ENCODE measurements around the gene FGF7.

FGF7 gene

DNA sequence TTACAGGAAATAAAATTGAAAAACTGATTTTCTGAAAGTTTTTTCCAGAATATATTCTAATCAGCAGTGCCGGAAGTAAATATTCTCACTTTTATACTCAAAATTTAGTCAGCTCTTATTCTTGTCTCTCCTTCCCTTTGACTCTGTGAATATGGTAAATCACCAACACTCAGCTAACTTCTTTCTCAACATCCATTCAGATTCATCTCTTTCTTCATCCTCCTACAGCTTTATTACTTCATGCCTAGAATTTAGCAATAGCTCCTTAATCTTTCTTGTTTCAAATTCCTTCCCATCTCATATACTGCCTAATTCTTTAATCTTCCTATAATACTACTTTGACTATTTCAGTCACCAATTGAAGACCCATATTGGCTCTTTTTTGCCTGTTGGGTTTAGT, 67.9 kb downstream of the FGF7 start:
- in situ Hi-C loops (cut with MboI; ENCODE audit: low sequenced_read_pairs, unreplicated experiment), result no loop called here
- TF ChIP-seq, protein P1, sequence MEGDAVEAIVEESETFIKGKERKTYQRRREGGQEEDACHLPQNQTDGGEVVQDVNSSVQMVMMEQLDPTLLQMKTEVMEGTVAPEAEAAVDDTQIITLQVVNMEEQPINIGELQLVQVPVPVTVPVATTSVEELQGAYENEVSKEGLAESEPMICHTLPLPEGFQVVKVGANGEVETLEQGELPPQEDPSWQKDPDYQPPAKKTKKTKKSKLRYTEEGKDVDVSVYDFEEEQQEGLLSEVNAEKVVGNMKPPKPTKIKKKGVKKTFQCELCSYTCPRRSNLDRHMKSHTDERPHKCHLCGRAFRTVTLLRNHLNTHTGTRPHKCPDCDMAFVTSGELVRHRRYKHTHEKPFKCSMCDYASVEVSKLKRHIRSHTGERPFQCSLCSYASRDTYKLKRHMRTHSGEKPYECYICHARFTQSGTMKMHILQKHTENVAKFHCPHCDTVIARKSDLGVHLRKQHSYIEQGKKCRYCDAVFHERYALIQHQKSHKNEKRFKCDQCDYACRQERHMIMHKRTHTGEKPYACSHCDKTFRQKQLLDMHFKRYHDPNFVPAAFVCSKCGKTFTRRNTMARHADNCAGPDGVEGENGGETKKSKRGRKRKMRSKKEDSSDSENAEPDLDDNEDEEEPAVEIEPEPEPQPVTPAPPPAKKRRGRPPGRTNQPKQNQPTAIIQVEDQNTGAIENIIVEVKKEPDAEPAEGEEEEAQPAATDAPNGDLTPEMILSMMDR (IDR thresholded peaks at IDR 0.05; ENCODE audit: borderline replicate concordance, control extremely low read depth, extremely low read depth, insufficient read depth, missing control alignments), result no peak
- DNase-seq (ENCODE audit: low spot score), result no peak

DNA sequence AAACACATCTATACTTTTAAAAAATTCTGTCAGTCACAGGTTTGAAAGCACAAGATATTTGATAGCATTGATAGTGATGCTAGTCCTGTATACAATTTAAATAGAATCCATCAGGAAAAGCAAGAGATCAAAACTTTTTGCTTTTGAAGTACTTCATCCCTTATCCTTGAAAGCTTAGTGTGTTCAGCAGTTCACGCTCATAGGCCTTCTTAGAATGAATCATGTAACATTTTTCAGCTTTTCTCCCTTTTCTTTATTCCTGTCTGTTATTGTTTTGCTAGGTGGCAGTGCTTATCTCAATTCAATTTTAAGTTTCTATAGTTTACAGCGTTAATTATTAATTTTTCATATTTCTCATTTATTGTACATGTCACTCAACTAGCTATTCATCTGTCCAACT, 69.1 kb downstream of the FGF7 start:
- DNase-seq (ENCODE audit: low spot score), result no peak
- in situ Hi-C loops (cut with MboI; ENCODE audit: low sequenced_read_pairs, unreplicated experiment), result no loop called here
- TF ChIP-seq, protein P1 (IDR thresholded peaks at IDR 0.05; ENCODE audit: borderline replicate concordance, control extremely low read depth, extremely low read depth, insufficient read depth, missing control alignments), result no peak

DNA sequence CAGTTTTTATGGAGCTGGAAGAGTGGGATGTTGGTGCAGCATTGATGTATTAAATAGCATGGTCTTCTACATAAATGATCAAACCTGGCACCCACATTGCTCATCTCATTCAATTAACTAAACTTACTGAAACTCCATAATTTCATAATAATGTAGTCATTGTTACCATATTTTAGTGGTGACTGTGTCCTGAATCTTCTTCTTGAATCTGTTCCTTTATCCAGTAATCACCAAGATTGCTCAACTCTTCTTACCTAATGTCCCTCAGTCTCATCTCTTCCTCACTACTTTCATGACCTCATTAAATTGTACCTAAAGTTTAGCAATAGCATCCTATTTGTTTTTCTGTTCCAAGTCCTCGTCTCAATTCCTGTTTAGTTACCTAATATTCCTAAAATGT, 69.8 kb downstream of the FGF7 start:
- TF ChIP-seq, protein P1 (IDR thresholded peaks at IDR 0.05; ENCODE audit: borderline replicate concordance, control extremely low read depth, extremely low read depth, insufficient read depth, missing control alignments), result no peak
- in situ Hi-C loops (cut with MboI; ENCODE audit: low sequenced_read_pairs, unreplicated experiment), result no loop called here
- no peak for DNase-seq (ENCODE audit: low spot score)

DNA sequence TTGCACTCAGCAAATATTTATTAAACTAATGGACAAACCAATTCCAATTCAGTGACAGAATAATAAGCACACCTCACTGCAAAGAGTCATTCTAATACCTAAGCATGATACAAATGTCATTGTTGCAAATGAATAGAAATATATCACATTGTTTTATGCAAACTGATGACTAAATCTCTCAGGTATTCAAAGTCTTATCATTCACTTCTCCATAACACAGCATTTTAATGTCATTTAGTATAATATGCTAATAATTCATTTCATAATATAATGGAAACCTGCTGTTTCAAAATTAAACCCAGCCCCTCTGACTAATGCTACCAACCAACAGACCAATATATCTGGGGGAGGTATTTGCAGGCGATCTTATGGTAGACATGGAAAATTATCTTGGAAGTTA, 71.8 kb downstream of the FGF7 start:
- DNase-seq (ENCODE audit: low spot score), result no peak
- in situ Hi-C loops (cut with MboI; ENCODE audit: low sequenced_read_pairs, unreplicated experiment), result no loop called here
- TF ChIP-seq, protein P1 (IDR thresholded peaks at IDR 0.05; ENCODE audit: borderline replicate concordance, control extremely low read depth, extremely low read depth, insufficient read depth, missing control alignments), result no peak

DNA sequence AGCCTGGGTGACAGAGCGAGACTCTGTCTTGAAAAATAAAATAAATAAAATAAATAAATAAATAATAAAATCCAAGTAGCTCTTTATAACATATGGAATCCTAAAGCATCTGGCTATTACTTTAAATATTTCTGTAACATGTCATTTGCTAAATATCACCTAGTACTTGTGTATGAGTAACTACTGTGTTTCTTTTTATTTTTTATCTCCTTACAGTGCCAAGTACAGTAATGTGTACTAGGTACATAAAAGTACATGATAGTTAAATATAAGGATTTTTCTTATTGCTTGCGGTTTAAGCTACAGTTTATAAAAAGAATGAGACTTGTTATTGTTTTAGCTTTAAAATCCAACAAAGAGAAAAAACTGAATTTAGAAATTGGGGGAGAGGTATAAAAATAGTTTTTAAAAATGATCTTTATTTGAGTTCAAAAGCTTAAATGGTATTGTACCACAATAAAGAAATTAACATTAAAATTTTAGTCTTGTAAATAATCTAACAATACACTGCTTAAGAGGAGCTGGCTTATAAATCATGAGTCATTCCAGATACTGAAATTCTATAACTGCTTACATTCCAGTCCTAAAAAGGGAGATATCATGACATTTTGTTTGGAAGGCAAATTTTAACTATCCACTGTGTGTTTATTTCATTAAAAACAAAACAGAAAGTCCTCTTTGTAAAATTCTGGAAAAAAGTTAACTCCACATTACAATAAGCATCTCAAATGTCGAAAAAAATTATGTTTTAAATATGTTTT, 73.1 kb downstream of the FGF7 start:
- in situ Hi-C loops (cut with MboI; ENCODE audit: low sequenced_read_pairs, unreplicated experiment), result no loop called here
- TF ChIP-seq, protein P1 (IDR thresholded peaks at IDR 0.05; ENCODE audit: borderline replicate concordance, control extremely low read depth, extremely low read depth, insufficient read depth, missing control alignments), result no peak
- DNase-seq (ENCODE audit: low spot score), result no peak

DNA sequence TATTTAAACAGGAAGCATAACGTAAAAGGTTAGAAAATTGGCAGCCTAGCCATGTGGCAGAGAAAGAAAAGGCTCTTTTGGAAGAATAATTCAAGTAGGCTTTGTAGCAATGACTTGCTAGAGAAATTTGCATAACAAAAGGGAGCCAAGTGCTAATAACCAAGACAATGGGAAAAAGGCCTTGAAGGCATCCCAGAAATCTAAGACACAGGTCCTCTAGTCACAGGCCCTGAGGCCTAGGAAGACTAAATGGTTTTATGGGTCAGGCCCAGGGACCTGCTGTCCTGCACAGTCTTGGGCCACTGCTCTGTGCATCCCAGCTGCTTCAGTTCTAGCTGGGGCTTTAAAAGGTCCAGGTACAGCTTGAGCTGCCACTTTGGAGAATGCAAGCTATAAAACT, 78.5 kb downstream of the FGF7 start:
- TF ChIP-seq, protein P1 (IDR thresholded peaks at IDR 0.05; ENCODE audit: borderline replicate concordance, control extremely low read depth, extremely low read depth, insufficient read depth, missing control alignments), result no peak
- no peak for DNase-seq (ENCODE audit: low spot score)
- in situ Hi-C loops (cut with MboI; ENCODE audit: low sequenced_read_pairs, unreplicated experiment), result no loop called here
